CD4-positive, alpha-beta T cell (primary cell): ENCODE data around the gene MBNL1. TPM values are rescaled to one million over a fixed set of nuclear protein-coding genes. Genes with fewer than 3 reads are reported as not detected.

Experiments
- ATAC-seq: fragments of 200-7000 bp; cut with Tn5 transposase; one replicate; pipeline ENCODE4 v1.10.0; 2022; ENCODE audit warnings: mild to moderate bottlenecking; ENCODE audit not compliant: poor library complexity
- CTCF ChIA-PET: fragments of 350-600 bp; sonication (Branson Sonifier 250); formaldehyde crosslinking; loops from one replicate; lab custom pipeline; 2021; ENCODE audit warnings: antibody characterized with exemption, inconsistent platforms; lab: Charles Lee
- POLR2A ChIA-PET: fragments of 350-600 bp; sonication (Branson Sonifier 250); formaldehyde crosslinking; loops from one replicate; lab custom pipeline; 2021; ENCODE audit warnings: antibody characterized with exemption, inconsistent platforms; lab: Charles Lee
- DNase-seq, 14 experiments: peaks; one replicate each; pipeline ENCODE4 v3.0.0-alpha.2; 2013 to 2020; ENCODE audit warnings: mixed read lengths in 2 of 14
- H3K27ac ChIP-seq, 2 donors: one replicate each; pipeline versions ENCODE4 v1.5.1 to v1.7.0; 2013; ENCODE audit warnings: low read length in 2 of 2, low read depth in 1 of 2, mild to moderate bottlenecking in 1 of 2
- H3K27me3 ChIP-seq, 2 experiments: 1 replicate in 1 of 2; 2 replicates in 1 of 2; pipeline versions ENCODE4 v1.6.1 to v1.7.0; 2013; ENCODE audit warnings: low read length in 2 of 2, control low read depth in 1 of 2, mild to moderate bottlenecking in 1 of 2, moderate library complexity in 1 of 2; ENCODE audit not compliant: insufficient read depth in 2 of 2, control insufficient read depth in 1 of 2
- H3K36me3 ChIP-seq: one replicate; pipeline ENCODE4 v1.6.1; 2013; ENCODE audit warnings: low read length, control low read depth; ENCODE audit not compliant: insufficient read depth
- H3K4me1 ChIP-seq: one replicate; pipeline ENCODE4 v1.6.1; 2013; ENCODE audit warnings: low read length, control low read depth; ENCODE audit not compliant: insufficient read depth
- H3K4me3 ChIP-seq: one replicate; pipeline ENCODE4 v1.5.1; 2013; ENCODE audit warnings: mild to moderate bottlenecking, low read length, moderate library complexity
- H3K9me3 ChIP-seq, 2 experiments: 1 replicate in 1 of 2; 2 replicates in 1 of 2; pipeline versions ENCODE4 v1.6.1 to v1.7.0; 2013; ENCODE audit warnings: low read length in 2 of 2, mild to moderate bottlenecking in 2 of 2, control low read depth in 1 of 2, moderate library complexity in 1 of 2; ENCODE audit not compliant: control insufficient read depth in 1 of 2, insufficient read depth in 1 of 2
- H3K27ac Mint-ChIP-seq: one replicate; pipeline ENCODE4 v1.8.0; 2020; ENCODE audit warnings: mixed read lengths
- H3K27me3 Mint-ChIP-seq: one replicate; pipeline ENCODE4 v1.8.0; 2021; ENCODE audit warnings: mixed read lengths
- H3K36me3 Mint-ChIP-seq: one replicate; pipeline ENCODE4 v1.8.0; 2021; ENCODE audit warnings: low read depth, mixed read lengths
- H3K4me1 Mint-ChIP-seq: one replicate; pipeline ENCODE4 v1.8.0; 2021; ENCODE audit warnings: low read depth, mixed read lengths
- H3K4me3 Mint-ChIP-seq: one replicate; pipeline ENCODE4 v1.8.0; 2020; ENCODE audit warnings: mild to moderate bottlenecking, mixed read lengths
- H3K9me3 Mint-ChIP-seq: one replicate; pipeline ENCODE4 v1.8.0; 2020; ENCODE audit warnings: mixed read lengths
- intact Hi-C, 2 experiments: fragments of 100-400 bp; cut with DNase I in 1 of 2; cut with micrococcal nuclease in 1 of 2; formaldehyde crosslinking; loops; one replicate each; pipeline versions ENCODE4 v1.15.1 to v1.9.0; 2023 to 2025; cut with DNase I, micrococcal nuclease
- total RNA-seq, 174 experiments: library from RNA in 2 of 174; stranded (reverse) in 2 of 174; gene quantifications; one replicate each; pipeline ENCODE4 v1.2.3 and lab custom pipeline; 2021 to 2026
- TF ChIP-seq, protein P1 (sequence below): fragments of 200-600 bp; IDR thresholded peaks from one replicate; pipeline ENCODE4 v1.8.0; 2022; ENCODE audit warnings: antibody characterized with exemption, mild to moderate bottlenecking

MBNL1 gene
- total RNA-seq, 2 experiments from 2014 or later = 551 to 561 TPM

DNA sequence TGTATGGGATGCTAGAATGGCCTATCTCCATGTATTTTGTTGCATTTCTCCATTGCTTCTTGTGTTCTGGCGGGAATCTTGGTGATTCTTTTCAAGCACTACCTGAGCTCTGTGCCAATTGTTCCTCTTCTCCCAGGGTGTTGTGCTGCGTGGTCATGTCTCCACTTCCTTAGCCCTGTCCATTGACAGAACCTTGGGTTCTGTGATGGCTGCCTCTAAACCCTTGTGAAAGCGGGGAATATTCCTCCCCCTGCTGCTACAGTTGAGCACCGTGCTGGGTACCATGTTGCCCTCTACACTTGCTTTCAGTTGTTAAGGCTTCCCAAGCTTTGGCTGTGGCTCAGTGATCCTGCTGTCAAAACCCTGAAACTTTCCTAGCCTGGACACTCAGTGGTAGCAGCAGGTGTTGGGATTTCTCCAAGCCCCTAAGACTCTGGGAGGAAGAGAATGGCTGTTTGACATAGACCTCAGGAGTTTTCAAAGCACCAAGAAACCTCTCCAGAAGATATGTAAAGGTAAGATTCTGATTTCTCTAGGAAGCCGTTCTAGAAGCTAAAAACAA lies 69.5 kb downstream of the MBNL1 start:
- Histone ChIP-seq H3K4me1 (peaks cover 28% of the 10 kb centered on the region), H3K27ac (no peak overlapping the region), H3K4me3 (no peak overlapping the region), H3K27me3 (no peaks in the 10 kb centered on the region), H3K36me3 (peaks cover 86% of the 10 kb centered on the region), H3K9me3 (no peaks in the 10 kb centered on the region)
- peaks cover 95% of the 10 kb centered on the region for H3K36me3 Mint-ChIP-seq
- intact Hi-C loops = loop anchor here in 1 of 2 experiments (5.0 kb wide), 1 partner anchor 104 kb away; no protein-coding TSS in a partner anchor
- POLR2A ChIA-PET = no interaction called here
- no peaks in the 10 kb centered on the region for H3K27me3 Mint-ChIP-seq
- CTCF ChIA-PET = interaction anchor here (1.0 kb wide), 1 partner anchor 13 kb away, joined by 3 read pairs; no protein-coding TSS in a partner anchor
- TF ChIP-seq, protein P1, sequence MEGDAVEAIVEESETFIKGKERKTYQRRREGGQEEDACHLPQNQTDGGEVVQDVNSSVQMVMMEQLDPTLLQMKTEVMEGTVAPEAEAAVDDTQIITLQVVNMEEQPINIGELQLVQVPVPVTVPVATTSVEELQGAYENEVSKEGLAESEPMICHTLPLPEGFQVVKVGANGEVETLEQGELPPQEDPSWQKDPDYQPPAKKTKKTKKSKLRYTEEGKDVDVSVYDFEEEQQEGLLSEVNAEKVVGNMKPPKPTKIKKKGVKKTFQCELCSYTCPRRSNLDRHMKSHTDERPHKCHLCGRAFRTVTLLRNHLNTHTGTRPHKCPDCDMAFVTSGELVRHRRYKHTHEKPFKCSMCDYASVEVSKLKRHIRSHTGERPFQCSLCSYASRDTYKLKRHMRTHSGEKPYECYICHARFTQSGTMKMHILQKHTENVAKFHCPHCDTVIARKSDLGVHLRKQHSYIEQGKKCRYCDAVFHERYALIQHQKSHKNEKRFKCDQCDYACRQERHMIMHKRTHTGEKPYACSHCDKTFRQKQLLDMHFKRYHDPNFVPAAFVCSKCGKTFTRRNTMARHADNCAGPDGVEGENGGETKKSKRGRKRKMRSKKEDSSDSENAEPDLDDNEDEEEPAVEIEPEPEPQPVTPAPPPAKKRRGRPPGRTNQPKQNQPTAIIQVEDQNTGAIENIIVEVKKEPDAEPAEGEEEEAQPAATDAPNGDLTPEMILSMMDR = no peak
- peaks cover 94% of the 10 kb centered on the region for H3K4me1 Mint-ChIP-seq
- peak overlapping the region; percentile 14 for H3K4me3 Mint-ChIP-seq
- no peak for ATAC-seq
- no peak for DNase-seq
- peak overlapping the region; percentile 47 for H3K27ac Mint-ChIP-seq
- no peaks in the 10 kb centered on the region for H3K9me3 Mint-ChIP-seq

- Mint-ChIP-seq H3K4me1 (peaks cover 92% of the 10 kb centered on the region), H3K9me3 (no peaks in the 10 kb centered on the region), H3K4me3 (peak overlapping the region; percentile 52), H3K27ac (peak overlapping the region; percentile 47), H3K27me3 (no peaks in the 10 kb centered on the region), H3K36me3 (peaks cover 97% of the 10 kb centered on the region)
- DNase-seq (no peak), ATAC-seq (no peak)
- Histone ChIP-seq H3K9me3 (no peaks in the 10 kb centered on the region), H3K27ac (no peak overlapping the region), H3K36me3 (peaks cover 87% of the 10 kb centered on the region), H3K4me1 (peaks cover 28% of the 10 kb centered on the region), H3K4me3 (no peak overlapping the region), H3K27me3 (no peaks in the 10 kb centered on the region)
- TF ChIP-seq, protein P1 = no peak
- intact Hi-C loops = loop anchor here in 1 of 2 experiments (5.0 kb wide), 1 partner anchor 102 kb away; no protein-coding TSS in a partner anchor
- ChIA-PET CTCF (no interaction called here), POLR2A (interaction anchor here (1.0 to 1.6 kb wide), 3 partner anchors 11 to 59 kb away, joined by 3 to 4 read pairs (median 3); no protein-coding TSS in a partner anchor)
Measured at GRCh38 chr3:152339881-152340505, 71.3 kb downstream of the MBNL1 start.

- no peak for ATAC-seq
- Histone ChIP-seq H3K4me3 (no peak overlapping the region), H3K36me3 (peaks cover 61% of the 10 kb centered on the region), H3K27ac (no peak overlapping the region), H3K27me3 (no peaks in the 10 kb centered on the region), H3K4me1 (peaks cover 14% of the 10 kb centered on the region), H3K9me3 (no peaks in the 10 kb centered on the region)
- Mint-ChIP-seq H3K27me3 (no peaks in the 10 kb centered on the region), H3K4me3 (no peak overlapping the region), H3K36me3 (peaks cover 60% of the 10 kb centered on the region), H3K4me1 (peaks cover 54% of the 10 kb centered on the region), H3K27ac (no peak overlapping the region), H3K9me3 (no peaks in the 10 kb centered on the region)
- TF ChIP-seq, protein P1 = no peak
- ChIA-PET CTCF (interaction anchor here (1.0 to 1.1 kb wide), 2 partner anchors 8 to 25 kb away, joined by 4 to 5 read pairs; no protein-coding TSS in a partner anchor), POLR2A (interaction anchor here (0.6 to 1.4 kb wide), 7 partner anchors 8 to 162 kb away, joined by 3 to 5 read pairs (median 3); no protein-coding TSS in a partner anchor)
- no peak for DNase-seq
- intact Hi-C loops = loop anchor here in 1 of 2 experiments (5.0 kb wide), 1 partner anchor 37 kb away; no protein-coding TSS in a partner anchor
Measured at GRCh38 chr3:152345233-152345632, 76.5 kb downstream of the MBNL1 start.
